Activated B cell treated with CpG ODN at 0.5 μM for 24 hours (primary cell): ENCODE results near the gene WDPCP. TPM values are rescaled to one million over a fixed set of nuclear protein-coding genes. Genes with fewer than 3 reads are reported as not detected.
"Not testable (repeated sequence)": the region's sequence is repeated elsewhere in the genome, so short reads cannot be mapped to it uniquely, and the experiment has no call there.

Experiments
- ATAC-seq: fragments of 200-7000 bp; cut with Tn5 transposase; one replicate; pipeline ENCODE4 v1.10.0; 2021; ENCODE audit warnings: low read depth, mild to moderate bottlenecking, moderate library complexity
- CTCF ChIA-PET: fragments of 350-600 bp; sonication (Branson Sonifier 250); formaldehyde crosslinking; loops from one replicate; lab custom pipeline; 2021; ENCODE audit warnings: antibody characterized with exemption; lab: Charles Lee
- POLR2A ChIA-PET: fragments of 350-600 bp; sonication (Branson Sonifier 250); formaldehyde crosslinking; loops from one replicate; lab custom pipeline; 2021; ENCODE audit warnings: antibody characterized with exemption; lab: Charles Lee
- DNase-seq: peaks from one replicate; pipeline ENCODE4 v3.0.0; 2022
- H3K27ac Mint-ChIP-seq: one replicate; pipeline ENCODE4 v1.8.0; 2020; ENCODE audit warnings: mixed read lengths
- H3K27me3 Mint-ChIP-seq: one replicate; pipeline ENCODE4 v1.8.0; 2021; ENCODE audit warnings: mixed read lengths
- H3K36me3 Mint-ChIP-seq: one replicate; pipeline ENCODE4 v1.8.0; 2021; ENCODE audit warnings: low read depth, mixed read lengths
- H3K4me1 Mint-ChIP-seq: one replicate; pipeline ENCODE4 v1.8.0; 2021; ENCODE audit warnings: mixed read lengths
- H3K4me3 Mint-ChIP-seq: one replicate; pipeline ENCODE4 v1.8.0; 2020; ENCODE audit warnings: mild to moderate bottlenecking, mixed read lengths
- H3K9me3 Mint-ChIP-seq: one replicate; pipeline ENCODE4 v1.8.0; 2020; ENCODE audit warnings: mixed read lengths
- CTCF ChIP-seq: fragments of 200-600 bp; IDR thresholded peaks from one replicate; pipeline ENCODE4 v1.8.0; 2022; ENCODE audit warnings: antibody characterized with exemption, mild to moderate bottlenecking
- intact Hi-C: fragments of 100-400 bp; cut with micrococcal nuclease; formaldehyde crosslinking; loops from one replicate; pipeline ENCODE4 v1.15.1; 2024
- total RNA-seq: library from RNA; stranded (reverse); gene quantifications from 2 replicates; pipeline ENCODE4 v1.2.3, GENCODE V29; 2022

WDPCP gene
- total RNA-seq, 1 donor from 2014 or later, result 12.9 TPM

- CTCF ChIA-PET, result no interaction called here
- H3K4me1 Mint-ChIP-seq, result no peaks in the 10 kb centered on the region
- H3K36me3 Mint-ChIP-seq, result peaks cover 15% of the 10 kb centered on the region
- intact Hi-C loops, result no loop called here
- no peak for DNase-seq
- ATAC-seq, result no peak
- H3K27ac Mint-ChIP-seq, result no peak overlapping the region
- no peaks in the 10 kb centered on the region for H3K27me3 Mint-ChIP-seq
- H3K4me3 Mint-ChIP-seq, result no peak overlapping the region
- POLR2A ChIA-PET, result no interaction called here
- peaks cover 5% of the 10 kb centered on the region for H3K9me3 Mint-ChIP-seq
- no peak for TF ChIP-seq CTCF
Measured at GRCh38 chr2:63163161-63163820, 425.0 kb downstream of the WDPCP start.

DNA sequence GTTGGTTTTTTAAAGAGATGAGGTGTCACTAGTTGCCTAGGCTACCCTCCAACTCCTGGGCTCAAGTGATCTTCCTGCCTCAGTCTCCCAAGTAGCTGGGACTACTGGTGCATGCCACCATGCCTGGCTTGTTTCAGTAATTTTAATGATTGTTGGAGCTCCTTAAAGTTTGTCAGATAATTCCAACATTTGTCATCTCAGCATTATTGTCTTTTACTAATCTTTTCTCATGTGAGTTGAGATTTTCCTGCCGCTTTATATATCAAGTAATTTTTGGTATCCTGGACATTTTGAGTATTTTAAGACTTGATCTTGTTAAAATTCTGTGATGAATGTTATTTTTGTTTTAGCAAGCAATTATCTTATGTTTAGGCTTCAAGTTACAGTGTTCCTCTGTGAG, 429.0 kb downstream of the WDPCP start:
- intact Hi-C loops, result no loop called here
- H3K4me3 Mint-ChIP-seq, result no peak overlapping the region
- H3K27ac Mint-ChIP-seq, result no peak overlapping the region
- no peak for TF ChIP-seq CTCF
- no peak for DNase-seq
- peaks cover 1% of the 10 kb centered on the region for H3K36me3 Mint-ChIP-seq
- H3K27me3 Mint-ChIP-seq, result no peaks in the 10 kb centered on the region
- H3K4me1 Mint-ChIP-seq, result no peaks in the 10 kb centered on the region
- POLR2A ChIA-PET, result no interaction called here
- CTCF ChIA-PET, result no interaction called here
- H3K9me3 Mint-ChIP-seq, result no peaks in the 10 kb centered on the region
- no peak for ATAC-seq

DNA sequence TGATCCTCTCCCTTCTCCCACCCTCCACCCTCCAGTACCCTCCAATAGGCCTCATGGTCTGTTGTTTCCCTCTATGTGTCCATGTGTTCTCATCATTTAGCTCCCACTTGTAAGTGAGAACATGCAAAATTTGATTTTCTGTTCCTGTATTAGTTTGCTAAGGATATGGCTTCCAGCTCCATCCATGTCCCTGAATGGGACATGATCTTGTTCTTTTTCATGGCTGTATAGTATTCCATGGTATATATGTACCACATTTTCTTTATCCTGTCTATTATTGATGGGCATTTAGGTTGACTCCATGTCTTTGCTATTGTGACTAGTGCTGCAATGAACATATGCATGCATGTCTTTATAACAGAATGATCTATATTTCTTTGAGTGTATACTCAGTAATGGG, 451.6 kb downstream of the WDPCP start:
- H3K27ac Mint-ChIP-seq, ATAC-seq, H3K27me3 Mint-ChIP-seq, DNase-seq, H3K4me3 Mint-ChIP-seq, H3K4me1 Mint-ChIP-seq, CTCF ChIA-PET, POLR2A ChIA-PET, intact Hi-C loops: not testable (repeated sequence)
- Mint-ChIP-seq H3K36me3 (peaks cover 31% of the 10 kb centered on the region), H3K9me3 (peaks cover 49% of the 10 kb centered on the region)

DNA sequence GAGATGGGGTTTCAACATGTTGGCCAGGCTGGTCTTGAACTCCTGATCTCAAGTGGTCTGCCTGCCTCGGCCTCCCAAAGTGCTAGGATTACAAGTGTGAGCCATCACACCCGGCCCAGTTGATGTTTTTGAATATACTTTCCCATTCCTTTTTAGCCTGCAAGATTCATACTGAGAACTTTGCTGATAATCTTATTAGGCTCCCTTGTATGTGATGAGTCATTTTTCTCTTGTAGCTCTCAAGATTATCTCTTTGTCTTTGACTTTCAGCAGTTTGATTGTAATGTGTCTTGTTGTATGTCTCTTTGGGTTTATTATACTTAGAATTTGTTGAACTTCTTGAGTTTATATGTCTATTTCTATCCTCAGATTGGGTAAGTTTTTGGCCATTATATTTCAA, 456.3 kb downstream of the WDPCP start:
- no peak for ATAC-seq
- POLR2A ChIA-PET, result no interaction called here
- Mint-ChIP-seq H3K4me3 (no peak overlapping the region), H3K4me1 (no peaks in the 10 kb centered on the region), H3K36me3 (peaks cover 20% of the 10 kb centered on the region), H3K9me3 (peaks cover 34% of the 10 kb centered on the region), H3K27me3 (no peaks in the 10 kb centered on the region), H3K27ac (no peak overlapping the region)
- TF ChIP-seq CTCF, result no peak
- intact Hi-C loops, result no loop called here
- CTCF ChIA-PET, result no interaction called here
- DNase-seq, result no peak

DNA sequence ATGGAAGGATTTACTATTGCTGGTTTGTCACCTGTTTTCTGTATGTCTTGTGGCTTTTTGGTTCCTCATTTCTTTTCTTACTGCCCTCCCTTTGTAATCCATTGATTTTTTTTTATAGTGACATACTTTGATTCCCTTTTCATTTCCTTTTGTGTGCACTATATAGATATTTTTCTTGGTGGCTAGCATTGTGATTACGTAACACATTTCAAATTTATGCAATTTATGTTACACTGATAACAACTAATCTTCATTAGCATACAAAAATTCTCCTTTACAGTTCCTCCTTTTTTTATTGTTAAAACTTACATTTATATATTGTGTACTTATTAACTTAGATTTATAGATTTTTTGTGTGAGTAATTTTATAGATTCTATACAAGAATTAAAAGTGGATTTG, 457.1 kb downstream of the WDPCP start:
- H3K27ac Mint-ChIP-seq, result no peak overlapping the region
- ATAC-seq, result no peak
- H3K36me3 Mint-ChIP-seq, result peaks cover 16% of the 10 kb centered on the region
- H3K27me3 Mint-ChIP-seq, result no peaks in the 10 kb centered on the region
- ChIA-PET POLR2A (no interaction called here), CTCF (no interaction called here)
- H3K4me1 Mint-ChIP-seq, result peaks cover 3% of the 10 kb centered on the region
- no peak for TF ChIP-seq CTCF
- H3K4me3 Mint-ChIP-seq, result no peak overlapping the region
- H3K9me3 Mint-ChIP-seq, result peaks cover 30% of the 10 kb centered on the region
- intact Hi-C loops, result no loop called here
- no peak for DNase-seq

DNA sequence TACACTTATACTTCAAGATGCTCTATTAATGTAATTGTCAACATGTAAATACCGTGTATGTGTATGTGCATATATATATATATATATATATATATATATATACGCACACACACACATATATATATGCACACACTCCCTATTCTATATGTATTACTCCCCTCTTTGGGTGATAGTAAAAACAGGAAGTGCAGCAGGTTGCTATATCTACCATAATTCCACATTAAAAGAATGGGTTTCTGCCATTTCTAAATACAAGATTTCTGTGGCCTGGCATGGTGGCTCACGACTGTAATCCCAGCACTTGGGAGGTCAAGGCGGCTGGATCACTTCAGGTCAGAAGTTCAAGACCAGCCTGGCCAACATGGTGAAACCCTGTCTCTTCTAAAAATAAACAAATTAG, 460.7 kb downstream of the WDPCP start:
- no peak for TF ChIP-seq CTCF
- Mint-ChIP-seq H3K9me3 (peaks cover 22% of the 10 kb centered on the region), H3K27me3 (no peaks in the 10 kb centered on the region), H3K4me1 (peaks cover 24% of the 10 kb centered on the region), H3K27ac (no peak overlapping the region), H3K4me3 (no peak overlapping the region), H3K36me3 (peaks cover 11% of the 10 kb centered on the region)
- intact Hi-C loops, result no loop called here
- DNase-seq (no peak), ATAC-seq (no peak)
- ChIA-PET CTCF (no interaction called here), POLR2A (no interaction called here)
